NCI-H226 (cell line): ENCODE results near the gene CD248.
"Not testable (repeated sequence)": the region's sequence is repeated elsewhere in the genome, so short reads cannot be mapped to it uniquely, and the experiment has no call there.

Experiments
- DNase-seq: peaks from one replicate; pipeline ENCODE4 v3.0.0-alpha.2; 2015

Gene CD248, protein sequence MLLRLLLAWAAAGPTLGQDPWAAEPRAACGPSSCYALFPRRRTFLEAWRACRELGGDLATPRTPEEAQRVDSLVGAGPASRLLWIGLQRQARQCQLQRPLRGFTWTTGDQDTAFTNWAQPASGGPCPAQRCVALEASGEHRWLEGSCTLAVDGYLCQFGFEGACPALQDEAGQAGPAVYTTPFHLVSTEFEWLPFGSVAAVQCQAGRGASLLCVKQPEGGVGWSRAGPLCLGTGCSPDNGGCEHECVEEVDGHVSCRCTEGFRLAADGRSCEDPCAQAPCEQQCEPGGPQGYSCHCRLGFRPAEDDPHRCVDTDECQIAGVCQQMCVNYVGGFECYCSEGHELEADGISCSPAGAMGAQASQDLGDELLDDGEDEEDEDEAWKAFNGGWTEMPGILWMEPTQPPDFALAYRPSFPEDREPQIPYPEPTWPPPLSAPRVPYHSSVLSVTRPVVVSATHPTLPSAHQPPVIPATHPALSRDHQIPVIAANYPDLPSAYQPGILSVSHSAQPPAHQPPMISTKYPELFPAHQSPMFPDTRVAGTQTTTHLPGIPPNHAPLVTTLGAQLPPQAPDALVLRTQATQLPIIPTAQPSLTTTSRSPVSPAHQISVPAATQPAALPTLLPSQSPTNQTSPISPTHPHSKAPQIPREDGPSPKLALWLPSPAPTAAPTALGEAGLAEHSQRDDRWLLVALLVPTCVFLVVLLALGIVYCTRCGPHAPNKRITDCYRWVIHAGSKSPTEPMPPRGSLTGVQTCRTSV

DNA sequence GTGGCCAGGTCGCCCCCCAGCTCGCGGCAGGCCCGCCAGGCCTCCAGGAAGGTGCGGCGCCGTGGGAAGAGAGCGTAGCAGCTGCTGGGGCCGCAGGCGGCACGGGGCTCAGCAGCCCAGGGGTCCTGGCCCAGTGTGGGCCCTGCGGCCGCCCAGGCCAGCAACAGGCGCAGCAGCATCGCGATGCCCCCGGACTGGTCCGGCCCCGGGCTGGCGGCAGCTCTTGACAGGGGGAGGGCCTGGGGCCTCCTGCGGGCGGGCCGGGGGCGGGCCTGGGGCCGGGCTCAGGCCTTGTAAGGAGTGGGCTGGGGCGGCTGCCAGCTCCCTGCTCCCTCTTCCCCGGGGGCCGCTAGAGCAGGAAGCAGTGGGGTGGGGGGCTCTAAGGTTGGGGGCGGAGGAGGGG lies at the start of gene CD248:
CD248 (minus strand) TSS at position 196 of the 403 bp plus-strand sequence; CDS start at position 179, 17 bp downstream.
- no peak for DNase-seq

DNA sequence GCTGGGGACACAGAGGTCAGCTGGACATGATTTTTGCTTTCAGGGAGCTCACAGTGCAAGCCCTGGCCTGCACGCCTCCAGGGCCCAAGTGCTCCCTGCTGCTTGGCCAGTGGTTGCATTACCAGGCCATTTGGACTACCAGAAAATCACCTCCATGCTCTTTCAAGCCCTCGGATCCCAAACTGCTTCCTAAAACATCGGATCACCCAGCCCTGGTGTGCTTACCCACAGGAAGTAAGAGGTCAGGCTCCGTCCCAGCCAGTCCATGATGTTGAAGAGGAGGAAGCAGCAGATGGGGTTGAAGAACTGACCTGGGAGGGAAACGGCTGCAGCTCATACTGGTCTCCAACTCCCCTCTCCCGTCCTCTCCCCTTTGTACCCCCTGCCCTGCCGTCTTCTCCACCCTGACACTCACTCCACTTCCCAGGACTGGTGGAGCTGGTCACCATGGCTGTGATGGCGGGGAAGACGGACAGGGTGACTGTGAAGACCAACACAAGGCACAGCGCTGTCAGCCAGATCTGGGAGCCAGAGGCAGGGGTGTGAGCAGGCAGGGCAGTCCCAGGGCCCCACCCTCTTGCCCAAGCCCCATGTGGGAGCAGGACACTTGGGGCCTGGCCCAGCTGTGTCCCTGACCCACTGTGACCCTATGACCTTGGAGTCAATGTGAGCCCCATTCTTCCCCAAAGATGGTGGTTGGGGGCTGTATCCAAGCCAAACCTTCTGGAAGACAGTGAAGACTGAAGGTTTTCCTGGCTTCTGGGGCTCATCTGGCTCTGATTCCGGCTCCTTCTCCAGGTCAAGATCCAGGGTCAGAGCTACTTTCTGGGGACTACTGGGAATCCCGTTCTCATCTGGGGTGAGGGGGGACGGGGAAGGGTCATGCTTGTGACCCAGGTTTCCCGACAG lies 49.1 kb upstream of the CD248 start:
- DNase-seq: no peak

GRCh38 chr11:66365166-66365565 lies 48.3 kb upstream of the CD248 start:
- no peak for DNase-seq

DNA sequence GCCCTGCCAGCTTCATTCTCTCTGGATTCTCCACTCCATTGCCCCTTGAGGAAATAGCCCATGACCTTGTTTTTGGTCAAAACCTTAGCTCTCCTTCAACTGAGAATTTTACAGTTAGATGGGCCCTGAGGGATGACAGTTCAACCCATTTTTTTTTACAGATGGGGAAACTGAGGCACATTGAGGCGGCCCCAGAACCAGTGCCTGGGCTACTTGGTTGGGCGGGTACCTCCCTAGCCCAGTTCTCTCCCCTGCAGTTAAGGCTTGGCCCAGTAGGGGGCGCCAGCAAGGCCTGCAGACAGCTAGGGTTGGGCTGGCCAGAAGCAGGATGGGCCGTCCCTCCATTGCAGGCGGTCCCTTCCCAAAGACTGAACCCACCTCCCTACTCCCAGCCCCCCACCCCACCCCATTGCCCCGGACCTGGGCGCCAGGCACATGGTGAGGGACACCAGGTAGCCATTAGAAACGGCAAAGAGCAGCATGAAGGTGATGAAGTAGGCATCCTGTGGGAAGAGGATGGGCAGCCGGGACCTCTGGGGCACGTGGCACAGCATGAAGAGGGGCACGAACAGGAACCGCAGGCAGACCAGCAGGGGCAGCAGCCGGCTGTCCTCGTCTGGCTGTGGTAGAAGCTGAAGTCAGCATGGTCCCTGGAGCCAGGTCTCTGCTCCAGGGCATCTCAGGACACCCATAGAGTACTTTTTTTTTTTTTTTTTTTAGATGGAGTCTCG lies 47.1 kb upstream of the CD248 start:
- DNase-seq: no peak

DNA sequence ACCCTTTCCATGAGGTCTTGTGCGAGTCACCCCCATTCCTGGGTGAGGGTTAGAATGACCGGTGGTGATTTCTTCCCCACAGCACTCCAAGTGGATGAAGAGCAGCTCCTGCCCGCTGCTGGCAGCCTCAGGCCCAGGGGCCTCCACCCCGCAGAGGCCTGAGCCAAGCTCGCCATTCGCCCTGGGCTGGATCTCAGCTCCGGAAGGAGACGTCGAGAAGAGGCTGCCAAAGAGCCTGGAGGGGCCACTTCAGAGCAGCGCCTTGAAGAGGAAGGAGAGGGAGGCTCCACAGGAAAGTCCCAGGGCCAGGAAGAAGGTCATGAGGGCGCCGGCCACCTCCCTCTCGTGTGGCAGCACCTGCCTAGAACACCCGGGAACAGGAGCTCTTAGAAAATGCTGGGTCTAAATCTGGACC lies 46.4 kb upstream of the CD248 start:
- no peak for DNase-seq

DNA sequence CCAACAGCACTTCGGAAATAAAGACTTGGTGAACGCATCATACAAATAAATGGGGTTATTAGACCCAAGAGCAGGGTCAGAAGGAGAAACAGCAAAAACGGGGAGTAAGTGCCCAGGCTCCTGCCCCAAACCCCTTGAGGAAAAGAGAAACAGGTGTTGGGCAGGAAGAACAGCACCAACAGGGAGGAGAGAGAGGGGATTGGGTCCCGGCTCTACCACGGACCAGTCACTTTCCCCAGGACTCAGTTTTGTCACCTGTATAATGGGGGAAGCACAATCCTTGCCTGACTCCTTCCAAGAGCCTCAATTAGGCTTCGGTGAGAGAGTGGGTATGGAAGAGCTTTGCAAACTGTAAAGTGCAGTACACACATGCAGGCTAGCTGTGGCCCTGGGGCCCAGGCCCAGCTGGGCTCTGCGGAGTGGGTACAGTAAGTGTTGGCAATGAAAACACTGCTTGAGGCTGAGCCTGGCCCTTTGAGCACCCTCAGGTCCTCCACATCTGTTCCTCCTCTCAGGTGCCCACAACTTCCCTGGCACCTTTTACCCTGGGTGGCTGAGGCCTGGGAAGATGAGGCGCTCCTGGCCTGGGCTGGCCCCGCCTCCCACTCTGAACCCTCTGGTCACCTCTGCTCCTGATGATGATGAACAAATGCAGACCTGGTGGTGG lies 45.8 kb upstream of the CD248 start:
- no peak for DNase-seq

DNA sequence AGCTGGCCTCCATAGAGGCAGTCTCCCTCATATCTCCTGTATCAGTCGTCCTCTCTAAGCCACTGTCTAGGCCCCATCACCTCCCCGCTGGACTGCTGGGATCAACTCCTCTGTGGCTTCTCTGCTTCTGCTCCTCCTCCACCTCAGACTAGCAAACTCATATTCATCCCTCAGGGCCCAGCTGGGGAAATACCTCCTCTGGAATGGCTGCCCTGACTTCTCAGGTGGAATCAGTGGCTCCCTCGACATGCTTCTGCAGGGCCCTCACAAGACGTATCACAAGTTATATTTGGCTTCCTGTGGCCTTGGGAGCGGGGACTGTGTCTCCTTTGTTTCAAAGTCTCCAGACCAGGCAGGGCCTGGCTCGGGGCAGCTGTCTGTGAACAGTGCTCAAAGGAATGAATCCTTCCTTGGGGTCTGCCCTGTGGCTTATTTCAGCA lies 44.7 kb upstream of the CD248 start:
- no peak for DNase-seq

GRCh38 chr11:66360406-66361073 lies 43.7 kb upstream of the CD248 start:
- no peak for DNase-seq

DNA sequence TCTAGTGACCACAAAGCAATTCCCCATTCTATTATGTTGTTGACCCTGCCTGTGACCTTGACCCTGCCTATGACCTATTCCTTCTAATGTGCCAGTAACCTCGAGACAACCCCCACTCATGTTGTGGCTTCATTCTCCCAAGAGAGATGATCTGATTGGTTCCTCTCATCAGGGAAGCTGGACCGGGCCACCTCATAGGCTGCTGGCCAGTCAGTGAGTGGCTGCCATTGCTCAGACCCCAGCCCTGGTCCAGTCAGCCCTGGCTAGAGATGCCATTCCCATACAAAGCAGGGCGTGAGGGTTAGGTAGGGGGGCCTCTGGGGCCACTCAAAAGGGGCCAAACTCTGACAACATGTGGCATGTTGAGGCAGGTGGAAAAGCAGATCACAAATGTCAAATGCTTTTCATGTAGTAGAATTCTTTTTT lies 42.8 kb upstream of the CD248 start:
- DNase-seq: no peak

DNA sequence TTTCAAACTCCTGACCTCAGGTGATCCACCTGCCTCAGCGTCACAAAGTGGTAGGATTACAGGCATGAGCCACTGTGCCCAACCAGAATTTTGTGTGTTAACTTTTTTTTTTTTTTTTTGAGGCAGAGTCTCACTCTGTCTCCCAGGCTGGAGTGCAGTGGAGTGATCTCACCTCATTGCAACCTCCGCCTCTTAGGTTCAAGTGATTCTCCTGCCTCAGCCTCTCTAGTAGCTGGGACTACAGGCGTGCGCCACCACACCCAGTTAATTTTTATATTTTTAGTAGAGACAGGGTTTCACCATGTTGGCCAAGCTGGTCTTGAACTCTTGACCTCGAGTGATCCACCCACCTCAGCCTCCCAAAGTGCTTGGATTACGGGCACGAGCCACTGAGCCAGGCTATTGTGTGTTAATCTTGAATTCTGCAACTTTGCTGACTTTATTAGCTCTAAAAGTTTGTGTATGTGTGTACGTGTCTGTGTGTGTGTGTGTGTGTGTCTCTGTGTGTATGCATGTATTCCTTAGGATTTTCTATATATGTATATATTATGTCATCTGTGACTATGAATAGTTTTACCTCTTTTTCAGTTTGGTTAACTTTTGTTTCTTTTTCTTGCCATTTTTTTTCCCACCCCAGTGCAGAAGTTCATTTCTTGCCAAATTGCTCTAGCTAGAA lies 33.9 kb upstream of the CD248 start:
- DNase-seq: not testable (repeated sequence)

DNA sequence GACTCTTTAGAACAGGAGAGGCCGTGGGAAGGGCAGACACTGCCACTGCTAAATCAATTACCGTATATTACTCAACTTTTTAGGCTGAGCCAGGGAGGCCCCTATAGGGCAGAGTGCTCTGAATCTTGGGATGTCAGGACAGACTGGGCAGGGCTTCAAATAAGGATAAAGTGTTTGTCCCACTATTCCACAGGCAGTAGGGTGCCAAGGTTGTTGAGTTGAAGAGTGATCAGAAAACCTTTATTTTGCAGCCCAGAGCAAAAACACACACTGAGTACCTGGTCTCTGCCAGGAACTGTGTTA lies 32.2 kb upstream of the CD248 start:
- no peak for DNase-seq

DNA sequence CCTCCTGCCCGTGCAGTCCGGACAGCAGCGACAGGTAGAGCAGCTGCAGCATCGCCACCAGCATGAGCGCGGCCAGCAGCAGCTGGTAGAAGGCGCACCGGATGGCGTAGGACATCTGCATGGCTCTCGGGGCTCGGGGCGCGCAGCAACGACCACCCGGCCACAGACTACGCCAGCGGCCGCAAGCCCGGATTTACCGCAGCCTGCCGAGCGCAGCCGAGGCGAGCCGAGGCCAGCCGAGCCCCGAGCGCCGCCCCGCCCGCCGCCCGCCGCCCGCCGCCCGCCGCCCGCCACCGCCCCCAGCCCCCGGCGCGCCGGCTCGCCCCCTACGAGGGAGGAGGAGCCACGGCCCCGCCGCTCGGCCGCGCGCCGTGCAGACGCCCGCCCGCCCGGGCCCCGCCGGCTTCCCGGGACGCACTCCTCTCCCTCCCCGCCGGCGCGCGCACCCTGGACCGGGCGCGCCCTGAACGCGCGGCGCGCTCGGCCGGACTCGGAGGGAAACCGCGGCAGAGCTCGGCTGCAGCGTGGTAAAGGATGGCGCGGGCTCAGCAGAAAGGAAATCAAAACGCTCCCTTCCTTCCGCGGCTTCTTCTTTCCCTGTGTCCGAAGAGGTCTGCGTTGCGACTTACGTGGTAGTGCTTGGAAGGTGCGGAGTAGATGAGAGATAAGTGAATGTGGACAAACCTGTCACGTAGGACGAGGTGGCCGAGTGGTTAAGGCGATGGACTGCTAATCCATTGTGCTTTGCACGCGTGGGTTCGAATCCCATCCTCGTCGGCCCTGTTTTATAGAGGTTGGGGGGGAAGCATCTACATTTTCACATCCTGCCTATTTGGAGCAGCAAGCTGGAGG lies 30.8 kb upstream of the CD248 start, which contains the start of gene B4GAT1:
B4GAT1 (minus strand) TSS at position 205 of the 852 bp plus-strand sequence; CDS start at position 121, 84 bp downstream.
- peak; percentile 78 for DNase-seq

GRCh38 chr11:66346476-66347424 lies 29.9 kb upstream of the CD248 start:
- no peak for DNase-seq

GRCh38 chr11:66345316-66345649 lies 28.4 kb upstream of the CD248 start:
- DNase-seq: no peak

- peak; percentile 95 for DNase-seq
Measured at GRCh38 chr11:66344550-66345315, 27.9 kb upstream of the CD248 start, which contains the start of gene BRMS1. Gene BRMS1 (minus strand): TSS chr11:66345104. CDS start chr11:66342234, 2,870 bp downstream.

GRCh38 chr11:66343176-66343575 lies 26.3 kb upstream of the CD248 start:
- no peak for DNase-seq

GRCh38 chr11:66341502-66342126 lies 24.8 kb upstream of the CD248 start:
- no peak for DNase-seq
